Mesothelial cell of epicardium (in vitro differentiated cells): Measurements from ENCODE around the gene IL20RB. TPM values are rescaled to one million over a fixed set of nuclear protein-coding genes. Genes with fewer than 3 reads are reported as not detected.
"Not testable (repeated sequence)": the region's sequence is repeated elsewhere in the genome, so short reads cannot be mapped to it uniquely, and the experiment has no call there.

Experiments
- DNase-seq, 2 experiments: peaks; one replicate each; pipeline ENCODE4 v3.0.0; 2021; ENCODE audit warnings: low spot score in 2 of 2; ENCODE audit not compliant: unreplicated experiment in 2 of 2
- H3K27ac Mint-ChIP-seq: 2 replicates; pipeline ENCODE4 v1.8.0; 2021; ENCODE audit warnings: mixed read lengths
- H3K27me3 Mint-ChIP-seq: 2 replicates; pipeline ENCODE4 v1.8.0; 2021; ENCODE audit warnings: low read depth, mixed read lengths
- H3K36me3 Mint-ChIP-seq: 2 replicates; pipeline ENCODE4 v1.8.0; 2021; ENCODE audit warnings: mixed read lengths
- H3K4me1 Mint-ChIP-seq: 2 replicates; pipeline ENCODE4 v1.8.0; 2021; ENCODE audit warnings: mixed read lengths
- H3K4me3 Mint-ChIP-seq: 2 replicates; pipeline ENCODE4 v1.8.0; 2021; ENCODE audit warnings: mild to moderate bottlenecking, moderate library complexity, mixed read lengths
- H3K9me3 Mint-ChIP-seq: 2 replicates; pipeline ENCODE4 v1.8.0; 2021; ENCODE audit warnings: mixed read lengths
- total RNA-seq: library from RNA; stranded (reverse); gene quantifications from 3 replicates; pipeline ENCODE4 v1.2.1, GENCODE V29; 2021
- TF ChIP-seq, protein P1 (sequence below): fragments of 200-600 bp; sonication (generic); IDR thresholded peaks from one replicate; pipeline ENCODE4 v1.5.0; 2021; ENCODE audit warnings: antibody characterized with exemption; ENCODE audit not compliant: unreplicated experiment

Gene IL20RB
- total RNA-seq, 1 donor from 2014 or later: 1.8 TPM

DNA sequence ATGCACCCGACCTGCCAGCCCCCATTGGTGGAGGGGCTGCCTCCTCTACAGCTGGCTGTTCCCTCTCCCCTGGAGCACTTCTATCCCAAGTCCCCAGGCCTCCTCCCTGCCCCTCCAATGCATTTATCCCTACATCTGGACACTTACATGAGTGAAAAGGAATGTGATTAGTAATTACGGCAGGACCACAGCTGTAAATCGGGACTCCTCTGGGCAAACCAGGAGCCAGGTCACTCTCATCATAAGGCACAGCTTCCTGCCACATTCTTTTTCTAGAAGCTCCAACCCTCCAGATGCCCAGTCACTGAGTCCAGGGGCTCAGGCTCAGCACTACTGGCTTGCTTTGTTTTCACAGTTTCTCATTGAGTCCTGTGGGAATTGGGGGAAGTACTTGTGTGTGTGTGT is 54.3 kb downstream of the IL20RB start:
- Mint-ChIP-seq H3K9me3 (no peaks in the 10 kb centered on the region), H3K27ac (no peak overlapping the region)

DNA sequence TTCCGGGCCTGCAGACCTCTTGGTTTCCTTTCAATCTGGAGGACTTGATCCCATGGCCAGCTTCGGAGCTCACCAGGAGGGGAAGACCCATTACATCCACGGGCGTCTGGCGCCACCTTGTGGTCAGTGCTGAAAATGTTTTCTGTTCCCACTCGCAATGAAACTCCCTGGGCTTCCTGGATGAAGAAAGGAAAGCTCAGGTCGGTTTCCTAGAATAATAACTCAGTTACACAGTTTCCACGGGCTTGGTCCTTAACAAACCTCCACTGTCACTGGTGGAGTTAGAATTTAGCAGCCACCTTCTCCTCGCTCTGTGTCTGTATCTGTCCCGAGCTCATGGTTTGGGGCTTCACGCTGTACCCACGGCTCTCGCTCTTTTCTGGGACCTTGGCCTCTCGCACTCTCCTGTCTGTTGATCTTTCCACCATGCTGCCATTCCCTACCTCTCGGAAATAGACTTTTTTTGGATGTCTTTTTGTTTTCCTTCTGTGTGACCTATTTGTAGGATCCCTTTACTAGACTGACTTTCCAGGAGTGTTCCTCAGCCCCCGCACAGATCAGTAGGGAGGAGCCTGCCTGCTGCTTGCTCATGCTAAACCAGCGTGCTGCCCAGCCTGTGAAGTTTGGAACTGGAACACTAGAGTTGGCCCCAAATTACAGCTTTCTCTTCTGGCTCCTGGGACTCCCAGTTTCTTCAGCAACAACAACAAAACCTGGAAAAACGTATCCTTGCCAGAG is 56.3 kb downstream of the IL20RB start:
- H3K4me3 Mint-ChIP-seq: peak overlapping the region; percentile 58
- peak; percentile 76 to 95 for DNase-seq
- H3K36me3 Mint-ChIP-seq: no peaks in the 10 kb centered on the region
- H3K27me3 Mint-ChIP-seq: no peaks in the 10 kb centered on the region
- H3K4me1 Mint-ChIP-seq: peaks cover 4% of the 10 kb centered on the region
- TF ChIP-seq, protein P1, sequence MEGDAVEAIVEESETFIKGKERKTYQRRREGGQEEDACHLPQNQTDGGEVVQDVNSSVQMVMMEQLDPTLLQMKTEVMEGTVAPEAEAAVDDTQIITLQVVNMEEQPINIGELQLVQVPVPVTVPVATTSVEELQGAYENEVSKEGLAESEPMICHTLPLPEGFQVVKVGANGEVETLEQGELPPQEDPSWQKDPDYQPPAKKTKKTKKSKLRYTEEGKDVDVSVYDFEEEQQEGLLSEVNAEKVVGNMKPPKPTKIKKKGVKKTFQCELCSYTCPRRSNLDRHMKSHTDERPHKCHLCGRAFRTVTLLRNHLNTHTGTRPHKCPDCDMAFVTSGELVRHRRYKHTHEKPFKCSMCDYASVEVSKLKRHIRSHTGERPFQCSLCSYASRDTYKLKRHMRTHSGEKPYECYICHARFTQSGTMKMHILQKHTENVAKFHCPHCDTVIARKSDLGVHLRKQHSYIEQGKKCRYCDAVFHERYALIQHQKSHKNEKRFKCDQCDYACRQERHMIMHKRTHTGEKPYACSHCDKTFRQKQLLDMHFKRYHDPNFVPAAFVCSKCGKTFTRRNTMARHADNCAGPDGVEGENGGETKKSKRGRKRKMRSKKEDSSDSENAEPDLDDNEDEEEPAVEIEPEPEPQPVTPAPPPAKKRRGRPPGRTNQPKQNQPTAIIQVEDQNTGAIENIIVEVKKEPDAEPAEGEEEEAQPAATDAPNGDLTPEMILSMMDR: peak; percentile 99
- no peak overlapping the region for H3K27ac Mint-ChIP-seq
- no peaks in the 10 kb centered on the region for H3K9me3 Mint-ChIP-seq

More for the DNA sequence above, 54.3 kb downstream of the IL20RB start:
- no peak overlapping the region for H3K4me3 Mint-ChIP-seq
- DNase-seq: no peak
- peaks cover 4% of the 10 kb centered on the region for H3K4me1 Mint-ChIP-seq
- TF ChIP-seq, protein P1: no peak
- H3K27me3 Mint-ChIP-seq: no peaks in the 10 kb centered on the region
- no peaks in the 10 kb centered on the region for H3K36me3 Mint-ChIP-seq

DNA sequence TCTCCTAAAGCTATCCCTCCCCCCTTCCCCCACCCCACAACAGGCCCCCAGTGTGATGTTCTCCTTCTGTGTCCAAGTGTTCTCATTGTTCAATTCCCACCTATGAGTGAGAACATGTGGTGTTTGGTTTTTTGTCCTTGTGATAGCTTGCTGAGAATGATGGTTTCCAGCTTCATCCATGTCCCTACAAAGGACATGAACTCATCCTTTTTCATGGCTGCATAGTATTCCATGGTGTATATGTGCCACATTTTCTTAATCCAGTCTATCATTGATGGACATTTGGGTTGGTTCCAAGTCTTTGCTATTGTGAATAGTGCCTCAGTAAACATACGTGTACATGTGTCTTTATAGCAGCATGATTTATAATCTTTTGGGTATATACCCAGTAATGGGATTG is 59.5 kb downstream of the IL20RB start:
- H3K27ac Mint-ChIP-seq, H3K4me3 Mint-ChIP-seq, DNase-seq, H3K9me3 Mint-ChIP-seq, H3K27me3 Mint-ChIP-seq, H3K4me1 Mint-ChIP-seq, H3K36me3 Mint-ChIP-seq: not testable (repeated sequence)

DNA sequence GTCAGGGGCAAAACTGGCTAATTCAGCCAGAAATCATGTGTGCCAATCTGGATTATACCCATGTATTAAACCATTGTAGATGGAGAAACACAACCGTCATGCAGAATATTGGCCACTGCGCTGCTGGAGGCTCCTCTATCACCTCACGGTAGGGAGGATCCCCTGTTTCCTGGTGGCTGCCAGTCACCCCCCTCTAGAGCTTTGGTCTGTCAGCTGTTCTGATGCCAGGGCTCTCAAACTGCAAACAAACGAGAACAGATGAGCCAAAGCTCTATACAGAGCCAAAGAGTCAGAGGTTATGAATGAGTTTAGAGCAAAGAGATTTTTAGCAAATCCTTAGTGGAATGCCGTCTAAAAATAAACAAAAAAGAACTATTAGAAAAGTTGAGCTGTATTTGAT is 62.5 kb downstream of the IL20RB start:
- H3K36me3 Mint-ChIP-seq: no peaks in the 10 kb centered on the region
- no peaks in the 10 kb centered on the region for H3K4me1 Mint-ChIP-seq
- H3K27ac Mint-ChIP-seq: no peak overlapping the region
- peaks cover 3% of the 10 kb centered on the region for H3K27me3 Mint-ChIP-seq
- TF ChIP-seq, protein P1: no peak
- DNase-seq: no peak
- H3K4me3 Mint-ChIP-seq: no peak overlapping the region
- no peaks in the 10 kb centered on the region for H3K9me3 Mint-ChIP-seq

DNA sequence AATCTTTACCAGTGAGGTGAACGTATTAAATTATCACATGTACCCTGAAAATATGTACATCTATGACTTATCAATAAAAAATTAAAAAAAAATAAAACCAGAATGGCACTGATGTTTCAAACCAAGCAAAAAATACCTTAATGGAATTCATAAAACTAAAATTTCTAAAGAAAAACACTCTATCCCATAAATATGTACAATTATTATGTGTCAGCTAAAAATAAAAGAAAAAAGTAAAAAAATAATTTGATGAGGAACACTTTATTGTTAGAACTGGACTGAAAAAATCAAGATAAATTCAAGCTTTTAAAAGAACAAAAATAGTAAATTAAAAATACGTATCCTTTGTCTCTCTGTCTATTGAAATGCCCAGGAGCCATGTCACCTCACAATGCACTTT is 63.1 kb downstream of the IL20RB start:
- TF ChIP-seq, protein P1: no peak
- Mint-ChIP-seq H3K4me3 (no peak overlapping the region), H3K4me1 (no peaks in the 10 kb centered on the region), H3K36me3 (no peaks in the 10 kb centered on the region), H3K27me3 (peaks cover 3% of the 10 kb centered on the region), H3K27ac (no peak overlapping the region), H3K9me3 (no peaks in the 10 kb centered on the region)
- no peak for DNase-seq

DNA sequence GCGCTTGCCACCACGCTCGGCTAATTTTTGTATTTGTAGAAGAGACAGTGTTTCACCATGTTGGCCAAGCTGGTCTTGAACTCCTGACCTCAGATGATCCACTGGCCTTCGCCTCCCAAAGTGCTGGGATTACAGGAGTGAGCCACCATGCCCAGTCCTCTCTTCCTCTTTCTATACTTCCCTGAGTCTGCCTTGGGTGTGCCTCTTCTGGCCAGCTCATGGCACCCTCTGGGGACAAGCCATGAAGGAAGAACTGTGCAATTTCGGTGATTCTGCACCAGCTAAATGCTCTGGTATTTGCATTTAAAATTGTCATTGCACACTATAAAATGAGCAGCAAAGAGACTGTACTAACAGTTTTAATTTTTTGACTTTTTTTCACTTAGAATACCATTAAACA is 66.6 kb downstream of the IL20RB start:
- H3K27ac Mint-ChIP-seq: no peak overlapping the region
- H3K36me3 Mint-ChIP-seq: no peaks in the 10 kb centered on the region
- peaks cover 9% of the 10 kb centered on the region for H3K27me3 Mint-ChIP-seq
- no peaks in the 10 kb centered on the region for H3K4me1 Mint-ChIP-seq
- no peaks in the 10 kb centered on the region for H3K9me3 Mint-ChIP-seq
- no peak overlapping the region for H3K4me3 Mint-ChIP-seq
- TF ChIP-seq, protein P1: no peak
- DNase-seq: no peak
